Activated CD8-positive, alpha-beta memory T cell treated with anti-CD3 and anti-CD28 coated beads, Interleukin-2, amount 50 U/mL, for 24 hours (primary cell): ENCODE results near the gene NRROS.

Experiments
- DNase-seq: peaks from one replicate; pipeline ENCODE4 v3.0.0-alpha.2; 2020; ENCODE audit errors: extremely low read depth

The NRROS gene

DNA sequence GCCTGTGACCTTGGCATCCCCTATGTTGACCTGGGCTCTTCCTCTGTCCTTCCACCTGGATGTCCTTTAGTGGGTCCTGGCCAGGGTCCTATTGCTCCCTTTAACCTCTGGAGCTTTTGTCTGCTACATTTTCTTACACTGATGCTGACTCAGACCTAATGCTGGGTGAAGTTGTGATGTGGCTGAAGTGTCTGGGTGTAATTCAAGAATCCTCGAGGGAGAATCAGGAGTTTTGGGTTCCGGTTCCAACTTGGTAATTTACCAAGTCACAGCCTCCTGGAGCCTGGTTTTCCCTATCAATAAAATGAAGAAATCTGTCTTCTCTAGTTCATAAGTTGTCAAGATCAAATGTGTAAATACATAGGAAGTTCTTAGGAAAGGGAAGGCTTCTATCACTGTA, 46.9 kb downstream of the NRROS start:
- no peak for DNase-seq

DNA sequence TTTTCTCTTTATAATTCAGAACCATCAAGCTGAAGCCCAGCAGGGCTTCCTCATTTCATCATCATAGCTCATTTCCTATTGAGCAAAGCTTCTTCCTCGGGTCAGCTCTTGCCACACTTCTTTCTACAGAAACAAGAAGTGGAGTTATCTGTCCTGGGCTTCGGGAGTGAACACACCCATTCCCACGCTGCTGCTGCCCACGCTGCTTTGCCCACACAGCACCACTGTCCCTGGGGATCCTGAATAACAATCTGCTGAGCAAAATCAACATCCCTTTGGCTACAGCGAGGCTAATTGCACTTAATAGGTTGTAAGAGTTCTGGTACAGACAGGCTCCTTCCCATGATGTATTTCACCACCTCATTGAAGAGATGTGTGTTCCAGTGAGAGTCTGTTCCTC, 48.9 kb downstream of the NRROS start:
- DNase-seq: no peak

DNA sequence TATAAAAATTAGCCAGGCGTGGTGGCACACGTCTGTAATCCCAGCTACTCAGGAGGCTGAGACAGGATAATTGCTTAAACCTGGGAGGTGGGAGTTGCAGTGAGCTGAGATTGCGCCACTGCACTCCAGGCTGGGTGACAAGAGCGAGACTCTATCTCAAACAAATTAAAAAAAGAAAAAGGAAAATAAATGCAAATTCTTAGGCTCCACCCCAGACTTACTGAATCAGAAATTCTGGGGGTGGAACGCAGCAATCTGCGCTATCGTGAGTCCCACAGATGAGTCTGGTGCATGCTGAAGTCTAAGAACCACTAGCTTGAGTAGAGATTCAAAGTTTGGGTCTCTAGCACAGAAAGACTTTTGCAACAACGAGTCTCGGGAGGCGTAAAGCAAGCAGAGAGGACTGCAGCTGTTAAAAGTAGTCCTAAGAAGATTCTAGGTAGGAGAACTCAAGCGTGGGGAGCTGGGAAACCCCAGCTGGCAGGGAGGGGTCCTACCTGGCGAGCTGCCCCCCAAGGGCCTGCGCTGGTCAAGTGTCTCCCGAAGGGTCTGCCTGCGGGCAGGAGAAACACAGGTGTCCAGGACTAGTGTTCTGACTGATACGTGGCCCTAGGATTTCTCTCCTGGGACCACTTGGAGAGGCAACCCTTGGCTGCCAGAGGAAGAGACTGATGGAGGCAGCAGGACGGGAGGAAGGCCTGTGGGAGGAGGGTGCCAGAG, 50.6 kb downstream of the NRROS start:
- no peak for DNase-seq

DNA sequence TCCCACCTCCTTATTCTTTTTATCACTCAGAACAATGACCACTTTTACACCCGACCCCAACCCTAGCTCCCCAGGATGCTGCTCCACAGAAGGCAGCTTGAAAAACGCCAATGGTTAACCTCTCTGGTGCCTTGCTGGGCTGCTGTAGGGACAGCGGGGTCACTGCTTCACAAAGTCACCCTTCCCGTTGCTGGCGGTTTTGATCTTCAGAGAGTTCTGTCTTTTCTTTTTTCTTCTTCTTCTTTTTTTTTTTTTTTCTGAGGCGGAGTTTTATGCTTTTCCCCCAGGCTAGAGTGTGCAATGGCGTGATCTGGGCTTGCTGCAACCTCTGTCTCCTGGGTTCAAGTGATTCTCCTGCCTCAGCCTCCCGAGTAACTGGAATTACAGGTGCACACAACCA, 51.9 kb downstream of the NRROS start:
- no peak for DNase-seq

DNA sequence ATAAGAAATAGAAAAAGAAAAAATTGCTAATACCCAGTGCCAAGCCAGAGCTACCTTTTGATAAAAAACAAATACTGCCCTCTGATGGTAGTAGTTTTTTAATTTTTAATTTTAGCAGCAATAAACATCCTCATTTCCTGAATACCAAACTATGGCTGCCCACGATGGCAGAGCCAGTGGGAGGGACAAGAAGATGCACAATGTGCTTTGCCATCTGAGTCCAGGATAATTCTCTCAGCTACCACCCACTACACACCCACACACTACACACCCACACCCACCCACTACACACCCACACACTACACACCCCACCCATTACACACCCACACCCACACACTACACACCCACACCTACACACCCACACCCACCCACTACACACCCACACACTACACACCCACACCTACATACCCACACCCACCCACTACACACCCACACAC, 54.7 kb downstream of the NRROS start:
- DNase-seq: no peak

DNA sequence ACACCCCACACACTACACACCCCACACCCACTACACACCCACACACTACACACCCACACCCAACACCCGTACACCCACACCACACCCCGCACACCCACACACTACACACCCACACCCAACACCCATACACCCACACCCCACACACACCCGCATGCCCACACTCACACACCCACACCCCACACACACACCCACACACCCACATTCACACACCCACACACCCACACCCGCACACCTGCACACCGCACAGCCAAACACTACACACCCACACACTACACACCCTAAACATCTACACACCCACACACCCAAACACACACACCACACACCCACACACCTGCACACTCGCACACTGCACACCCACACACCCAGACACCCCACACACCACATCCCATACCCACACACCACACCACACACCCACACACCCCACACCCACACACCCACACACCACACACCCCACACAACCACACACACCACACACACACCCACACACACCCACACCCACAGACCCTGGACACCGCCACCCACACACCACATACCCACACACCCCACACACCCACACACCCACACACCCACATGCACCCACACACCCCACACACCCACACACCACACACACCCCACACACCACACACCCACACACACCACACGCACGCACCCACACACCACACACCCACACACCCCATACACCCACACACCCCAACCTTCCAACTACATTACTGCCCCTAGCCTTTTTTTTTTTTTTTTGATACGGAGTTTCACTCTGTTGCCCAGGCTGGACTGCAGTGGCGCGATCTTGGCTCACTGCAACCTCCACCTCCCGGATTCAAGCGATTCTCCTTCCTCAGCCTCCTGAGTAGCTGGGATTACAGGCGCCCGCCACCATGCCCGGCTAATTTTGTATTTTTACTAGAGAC, 55.7 kb downstream of the NRROS start:
- no peak for DNase-seq

DNA sequence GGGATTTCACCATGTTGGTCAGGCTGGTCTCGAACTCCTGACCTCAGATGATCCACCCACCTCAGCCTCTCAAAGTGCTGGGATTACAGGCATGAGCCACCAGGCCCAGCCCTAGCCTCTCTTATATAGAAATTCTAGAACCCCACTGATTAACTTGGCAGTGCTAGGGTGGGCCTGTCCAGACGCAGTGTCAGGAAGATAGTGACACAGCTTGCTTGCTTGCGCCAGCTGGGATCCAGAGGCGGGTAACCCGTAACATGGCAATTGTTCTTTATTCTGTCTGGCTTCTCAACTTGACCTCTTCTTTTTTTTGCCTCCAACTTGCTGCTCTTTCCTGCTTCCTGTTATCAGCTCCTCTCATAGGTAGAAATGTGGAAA, 56.3 kb downstream of the NRROS start:
- no peak for DNase-seq

DNA sequence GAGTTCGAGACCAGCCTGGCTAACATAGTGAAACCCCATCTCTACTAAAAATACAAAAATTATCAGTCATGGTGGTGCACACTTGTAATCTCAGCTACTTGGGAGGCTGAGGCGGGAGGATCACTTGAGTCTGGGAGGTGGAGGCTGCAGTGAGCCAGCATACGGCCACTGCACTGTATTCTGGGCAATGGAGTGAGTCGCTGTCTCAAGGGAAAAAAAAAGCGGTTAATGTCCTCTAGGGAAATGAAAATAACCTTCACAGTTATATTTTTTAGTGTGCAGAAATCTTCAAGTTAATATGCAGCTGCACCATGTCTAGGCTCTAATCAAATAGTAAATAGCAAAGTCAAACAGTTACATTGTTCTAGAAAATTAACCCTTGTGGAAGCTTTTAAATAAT, 57.8 kb downstream of the NRROS start:
- DNase-seq: no peak

DNA sequence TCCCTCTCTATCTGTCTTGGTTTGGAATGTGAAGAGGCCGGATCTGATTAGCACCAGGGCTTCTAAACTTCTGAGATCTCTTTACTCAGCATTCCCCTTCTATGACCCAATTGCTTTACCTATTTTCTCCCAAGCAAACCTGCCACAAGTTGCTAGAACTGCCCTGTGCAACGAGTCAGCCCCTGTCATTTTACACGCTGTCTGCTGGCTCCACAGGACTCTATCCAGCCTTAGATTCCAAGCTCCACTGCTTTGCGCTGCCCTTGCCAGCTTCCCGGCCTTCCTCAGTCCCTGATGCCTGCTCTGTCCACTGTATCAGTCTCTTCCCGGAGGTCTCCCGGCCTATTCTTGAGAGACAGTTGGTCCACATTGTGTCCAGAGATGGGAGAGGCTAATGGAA, 60.3 kb downstream of the NRROS start:
- DNase-seq: no peak

DNA sequence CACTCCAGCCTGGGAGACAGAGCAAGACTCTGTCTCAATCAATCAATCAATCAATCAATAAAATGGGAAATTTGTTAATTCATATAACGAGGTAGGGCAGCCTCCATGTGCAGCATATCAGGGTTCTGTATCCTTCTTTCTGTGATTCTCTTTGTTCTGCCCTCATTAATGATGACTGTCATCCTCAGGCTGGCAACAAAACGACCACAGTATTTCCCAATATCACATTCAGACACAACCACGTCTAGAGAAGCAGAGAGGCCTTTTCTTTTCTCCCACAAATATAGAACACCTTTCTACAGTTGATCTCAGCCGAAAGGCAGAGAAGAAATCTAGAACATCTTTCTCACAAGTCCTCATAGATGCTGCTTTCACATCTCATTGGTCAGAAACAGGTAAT, 61.3 kb downstream of the NRROS start:
- DNase-seq: no peak

DNA sequence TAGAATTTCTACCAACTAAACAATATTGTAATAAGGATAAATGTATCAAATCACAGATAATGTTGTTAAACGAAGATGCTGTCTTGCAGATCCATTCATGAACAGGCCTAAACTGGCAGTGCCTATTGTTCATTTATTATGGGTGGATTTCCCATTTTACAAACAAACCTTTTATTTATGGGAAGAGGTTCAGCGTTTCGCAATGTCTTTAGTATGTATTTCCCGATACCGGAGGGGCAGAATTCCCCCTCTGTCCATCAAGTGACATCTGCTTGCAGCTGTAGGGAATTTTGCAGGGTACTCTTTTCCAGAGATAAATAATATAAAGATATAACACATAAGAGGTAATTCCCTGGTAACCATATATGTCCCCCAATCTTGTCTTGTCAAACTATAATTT, 66.8 kb downstream of the NRROS start:
- DNase-seq: no peak

DNA sequence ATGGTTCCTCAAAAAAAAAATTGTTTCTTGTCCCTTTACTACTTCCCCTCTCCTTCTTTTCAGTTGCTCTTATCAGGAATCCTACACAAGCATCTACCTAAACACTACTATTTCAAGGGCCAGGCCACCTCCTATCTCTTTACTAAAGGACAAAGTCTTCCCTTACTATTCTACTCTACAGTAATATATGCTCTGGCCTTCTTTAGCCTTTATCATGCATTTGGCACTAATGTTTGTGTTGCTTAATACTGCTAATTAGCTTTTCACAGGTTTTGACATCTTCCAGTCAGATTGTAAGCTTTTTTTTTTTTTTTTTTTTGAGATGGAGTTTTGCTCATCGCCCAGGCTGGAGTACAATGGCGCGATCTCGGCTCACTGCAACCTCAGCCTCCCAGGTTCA, 67.2 kb downstream of the NRROS start:
- DNase-seq: no peak

DNA sequence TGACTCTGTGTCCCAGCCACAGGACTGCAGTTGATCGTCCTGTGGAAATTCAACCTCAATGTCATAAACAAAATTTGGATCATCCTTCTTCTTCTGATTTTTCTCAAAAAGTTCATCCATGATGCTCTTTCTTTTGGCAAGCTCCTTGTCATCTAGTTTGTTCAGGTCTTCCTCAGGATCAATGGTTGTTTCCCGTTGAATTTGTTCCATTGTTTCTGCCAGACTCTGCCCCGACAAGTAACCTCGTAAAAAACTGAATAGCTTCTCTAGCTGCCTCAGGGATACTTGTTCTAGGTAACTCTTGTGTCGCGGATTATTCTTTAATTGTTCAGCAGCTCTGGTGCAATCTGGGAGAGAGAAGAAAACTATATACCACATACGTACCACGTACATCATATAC, 68.1 kb downstream of the NRROS start:
- no peak for DNase-seq

DNA sequence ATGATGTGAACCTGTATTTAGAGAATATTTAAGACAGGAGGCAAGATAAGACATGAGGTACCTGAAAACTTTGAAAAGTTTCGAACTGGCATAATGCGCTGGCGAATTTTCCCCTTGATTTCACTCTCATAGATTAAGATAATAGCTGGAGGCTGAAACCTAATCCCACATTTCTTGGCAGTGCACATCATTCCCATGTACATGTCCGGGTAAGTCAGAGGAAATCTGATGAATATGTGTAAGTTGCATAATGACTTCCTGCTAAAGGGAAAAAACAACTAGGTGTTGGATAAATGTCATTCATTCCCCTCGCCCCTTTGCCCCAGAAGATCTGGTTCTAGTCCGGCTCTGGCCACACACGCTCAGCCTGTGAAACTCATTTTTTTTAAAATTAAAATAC, 69.0 kb downstream of the NRROS start:
- DNase-seq: no peak
